HEK293 (cell line): ENCODE data around the gene FAM171A1.
"Not testable (repeated sequence)": the region's sequence is repeated elsewhere in the genome, so short reads cannot be mapped to it uniquely, and the experiment has no call there.

ENCODE experiments used
- CTCF ChIA-PET: fragments of 350-600 bp; formaldehyde crosslinking; extraction: SDS; loops from one replicate; lab custom pipeline; 2021; ENCODE audit warnings: antibody characterized with exemption; lab: Yijun Ruan, JAX
- POLR2A ChIA-PET: fragments of 300-600 bp; formaldehyde crosslinking; extraction: SDS; loops from one replicate; lab custom pipeline; 2020; ENCODE audit warnings: antibody characterized with exemption, inconsistent platforms; lab: Yijun Ruan, JAX
- H3K27ac ChIP-seq: fragments of 200-500 bp; sonication (Bioruptor generic); 2 replicates; pipeline ENCODE4 v1.5.1; 2014; ENCODE audit warnings: low read depth, low read length, control low read depth, inconsistent platforms; ENCODE audit errors: extremely low read depth
- H3K36me3 ChIP-seq, 2 experiments: fragments of 200-500 bp in 1 of 2; sonication (Bioruptor generic) in 1 of 2; 1 replicate in 1 of 2; 2 replicates in 1 of 2; pipeline ENCODE4 v1.5.1; 2014 to 2017; ENCODE audit warnings: inconsistent platforms in 2 of 2, low read length in 2 of 2; ENCODE audit not compliant: control insufficient read depth in 2 of 2, insufficient read depth in 1 of 2
- H3K4me1 ChIP-seq: fragments of 200-500 bp; sonication (Bioruptor generic); 2 replicates; pipeline ENCODE4 v1.5.1; 2014; ENCODE audit warnings: mild to moderate bottlenecking, low read length, inconsistent platforms; ENCODE audit not compliant: control insufficient read depth, insufficient read depth
- H3K4me3 ChIP-seq: 2 replicates; pipeline ENCODE4 v1.5.1; 2011; ENCODE audit warnings: low read depth, mild to moderate bottlenecking, control low read depth, low read length, moderate library complexity
- H3K9me3 ChIP-seq: fragments of 200-500 bp; sonication (Bioruptor generic); 2 replicates; pipeline ENCODE4 v1.5.1; 2014; ENCODE audit warnings: low read depth, low read length, inconsistent platforms; ENCODE audit not compliant: control insufficient read depth, insufficient read depth
- EGR2 ChIP-seq: fragments of 450-650 bp; formaldehyde crosslinking; IDR thresholded peaks from 2 replicates; pipeline ENCODE4 v1.5.1; 2016; ENCODE audit warnings: low read depth, missing biosample characterization, missing genetic modification characterization
- GLI4 ChIP-seq: fragments of 450-650 bp; formaldehyde crosslinking; IDR thresholded peaks from 2 replicates; pipeline ENCODE4 v1.5.1; 2016; ENCODE audit warnings: missing biosample characterization, missing genetic modification characterization
- ZFHX2 ChIP-seq: fragments of 450-650 bp; formaldehyde crosslinking; conservative IDR thresholded peaks from 2 replicates; pipeline ENCODE4 v1.5.1; 2016; ENCODE audit warnings: missing biosample characterization, missing genetic modification characterization
- ZNF140 ChIP-seq: fragments of 450-650 bp; formaldehyde crosslinking; IDR thresholded peaks from 2 replicates; pipeline ENCODE4 v1.5.1; 2016; ENCODE audit warnings: missing biosample characterization, missing genetic modification characterization
- ZNF19 ChIP-seq: fragments of 450-650 bp; formaldehyde crosslinking; IDR thresholded peaks from 2 replicates; pipeline ENCODE4; 2016; ENCODE audit warnings: missing biosample characterization, missing genetic modification characterization, low read depth
- ZNF514 ChIP-seq: fragments of 450-650 bp; formaldehyde crosslinking; IDR thresholded peaks from 2 replicates; pipeline ENCODE4 v1.5.1; 2016; ENCODE audit warnings: missing biosample characterization, missing genetic modification characterization
- ZNF701 ChIP-seq: fragments of 450-650 bp; formaldehyde crosslinking; IDR thresholded peaks from 2 replicates; pipeline ENCODE4 v1.5.1; 2016; ENCODE audit warnings: missing biosample characterization, missing genetic modification characterization
- ZNF843 ChIP-seq: fragments of 450-650 bp; formaldehyde crosslinking; IDR thresholded peaks from 2 replicates; pipeline ENCODE4 v1.5.1; 2016; ENCODE audit warnings: missing biosample characterization, missing genetic modification characterization
- TF ChIP-seq, protein P1 (sequence below): fragments of 450-650 bp; formaldehyde crosslinking; IDR thresholded peaks from 2 replicates; pipeline ENCODE4 v1.5.1; 2016; ENCODE audit warnings: missing biosample characterization, missing genetic modification characterization
- TF ChIP-seq, protein P2 (sequence below): fragments of 450-650 bp; IDR thresholded peaks from 2 replicates; pipeline ENCODE4 v1.5.1; 2018; ENCODE audit warnings: missing biosample characterization, missing genetic modification characterization
- TF ChIP-seq, protein P3 (sequence below): fragments of 450-650 bp; formaldehyde crosslinking; IDR thresholded peaks from 2 replicates; pipeline ENCODE4 v1.5.1; 2016; ENCODE audit warnings: missing biosample characterization, missing genetic modification characterization, borderline replicate concordance
- TF ChIP-seq, protein P4 (sequence below): fragments of 450-650 bp; formaldehyde crosslinking; IDR thresholded peaks from 2 replicates; pipeline ENCODE4 v1.5.1; 2016; ENCODE audit warnings: missing biosample characterization, missing genetic modification characterization

The FAM171A1 gene

DNA sequence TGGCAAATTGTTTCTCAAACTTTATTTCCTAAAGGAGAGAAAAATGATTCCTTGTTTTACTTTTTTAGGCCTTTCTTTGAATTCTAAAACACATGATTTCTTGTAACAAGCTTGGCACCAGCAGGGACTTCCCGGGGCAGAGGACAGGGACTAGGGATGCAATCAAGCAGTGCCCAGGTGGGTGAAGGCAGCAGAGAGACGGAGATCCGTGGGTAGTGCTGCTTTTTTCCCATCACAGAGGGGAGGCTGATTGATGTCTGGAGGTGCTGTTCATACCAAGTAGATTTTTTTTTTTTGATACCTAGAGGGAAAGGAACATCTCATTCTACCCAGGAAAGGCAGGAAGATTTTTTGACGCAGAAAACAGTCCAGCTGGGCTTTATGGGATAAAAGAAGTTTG is 91.9 kb downstream of the FAM171A1 start:
- CTCF ChIA-PET = no interaction called here
- H3K36me3 ChIP-seq = peaks cover 3 to 37% of the 10 kb centered on the region in 2 experiments; a peak in 2 of 3 replicates

DNA sequence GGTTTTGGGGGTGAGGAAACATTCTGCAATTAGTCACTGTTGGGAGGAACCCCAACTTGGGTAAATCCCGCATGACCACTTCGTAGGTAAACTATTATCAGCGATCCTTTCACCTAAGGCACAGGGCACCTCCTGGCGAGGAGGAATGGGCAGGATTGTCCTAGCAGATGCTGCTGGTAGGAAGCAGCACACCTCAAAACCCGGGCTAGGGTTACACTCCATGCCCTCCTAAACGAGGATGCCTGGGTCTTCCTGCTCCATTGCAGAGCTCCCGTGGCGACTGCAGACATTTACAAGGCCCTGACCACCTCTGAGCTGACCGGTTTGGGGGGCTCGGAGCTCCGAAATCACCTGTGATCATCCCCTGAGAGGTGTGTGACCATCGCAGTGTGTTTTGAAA is 92.3 kb downstream of the FAM171A1 start:
- H3K9me3 ChIP-seq = no peaks in the 10 kb centered on the region
- TF ChIP-seq, protein P1, sequence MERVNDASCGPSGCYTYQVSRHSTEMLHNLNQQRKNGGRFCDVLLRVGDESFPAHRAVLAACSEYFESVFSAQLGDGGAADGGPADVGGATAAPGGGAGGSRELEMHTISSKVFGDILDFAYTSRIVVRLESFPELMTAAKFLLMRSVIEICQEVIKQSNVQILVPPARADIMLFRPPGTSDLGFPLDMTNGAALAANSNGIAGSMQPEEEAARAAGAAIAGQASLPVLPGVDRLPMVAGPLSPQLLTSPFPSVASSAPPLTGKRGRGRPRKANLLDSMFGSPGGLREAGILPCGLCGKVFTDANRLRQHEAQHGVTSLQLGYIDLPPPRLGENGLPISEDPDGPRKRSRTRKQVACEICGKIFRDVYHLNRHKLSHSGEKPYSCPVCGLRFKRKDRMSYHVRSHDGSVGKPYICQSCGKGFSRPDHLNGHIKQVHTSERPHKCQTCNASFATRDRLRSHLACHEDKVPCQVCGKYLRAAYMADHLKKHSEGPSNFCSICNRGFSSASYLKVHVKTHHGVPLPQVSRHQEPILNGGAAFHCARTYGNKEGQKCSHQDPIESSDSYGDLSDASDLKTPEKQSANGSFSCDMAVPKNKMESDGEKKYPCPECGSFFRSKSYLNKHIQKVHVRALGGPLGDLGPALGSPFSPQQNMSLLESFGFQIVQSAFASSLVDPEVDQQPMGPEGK (tag by site-specific recombination) = no peak
- TF ChIP-seq ZNF514 (tag by site-specific recombination) = no peak
- CTCF ChIA-PET = no interaction called here
- peaks cover 3 to 35% of the 10 kb centered on the region in 2 experiments; a peak in 2 of 3 replicates for H3K36me3 ChIP-seq
- POLR2A ChIA-PET = no interaction called here
- no peaks in the 10 kb centered on the region for H3K4me1 ChIP-seq
- H3K27ac ChIP-seq = no peak overlapping the region
- no peak overlapping the region for H3K4me3 ChIP-seq

More for the DNA sequence above, 91.9 kb downstream of the FAM171A1 start:
- H3K4me1 ChIP-seq = no peaks in the 10 kb centered on the region
- H3K9me3 ChIP-seq = no peaks in the 10 kb centered on the region
- H3K4me3 ChIP-seq = no peak overlapping the region
- TF ChIP-seq EGR2 (tag by site-specific recombination) = no peak
- TF ChIP-seq ZNF843 (tag by site-specific recombination) = no peak
- TF ChIP-seq, protein P2, sequence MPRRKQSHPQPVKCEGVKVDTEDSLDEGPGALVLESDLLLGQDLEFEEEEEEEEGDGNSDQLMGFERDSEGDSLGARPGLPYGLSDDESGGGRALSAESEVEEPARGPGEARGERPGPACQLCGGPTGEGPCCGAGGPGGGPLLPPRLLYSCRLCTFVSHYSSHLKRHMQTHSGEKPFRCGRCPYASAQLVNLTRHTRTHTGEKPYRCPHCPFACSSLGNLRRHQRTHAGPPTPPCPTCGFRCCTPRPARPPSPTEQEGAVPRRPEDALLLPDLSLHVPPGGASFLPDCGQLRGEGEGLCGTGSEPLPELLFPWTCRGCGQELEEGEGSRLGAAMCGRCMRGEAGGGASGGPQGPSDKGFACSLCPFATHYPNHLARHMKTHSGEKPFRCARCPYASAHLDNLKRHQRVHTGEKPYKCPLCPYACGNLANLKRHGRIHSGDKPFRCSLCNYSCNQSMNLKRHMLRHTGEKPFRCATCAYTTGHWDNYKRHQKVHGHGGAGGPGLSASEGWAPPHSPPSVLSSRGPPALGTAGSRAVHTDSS (tag by site-specific recombination) = no peak
- TF ChIP-seq ZNF701 (tag by site-specific recombination) = no peak
- no peak for TF ChIP-seq ZFHX2 (tag by site-specific recombination)
- TF ChIP-seq GLI4 = no peak
- TF ChIP-seq, protein P3, sequence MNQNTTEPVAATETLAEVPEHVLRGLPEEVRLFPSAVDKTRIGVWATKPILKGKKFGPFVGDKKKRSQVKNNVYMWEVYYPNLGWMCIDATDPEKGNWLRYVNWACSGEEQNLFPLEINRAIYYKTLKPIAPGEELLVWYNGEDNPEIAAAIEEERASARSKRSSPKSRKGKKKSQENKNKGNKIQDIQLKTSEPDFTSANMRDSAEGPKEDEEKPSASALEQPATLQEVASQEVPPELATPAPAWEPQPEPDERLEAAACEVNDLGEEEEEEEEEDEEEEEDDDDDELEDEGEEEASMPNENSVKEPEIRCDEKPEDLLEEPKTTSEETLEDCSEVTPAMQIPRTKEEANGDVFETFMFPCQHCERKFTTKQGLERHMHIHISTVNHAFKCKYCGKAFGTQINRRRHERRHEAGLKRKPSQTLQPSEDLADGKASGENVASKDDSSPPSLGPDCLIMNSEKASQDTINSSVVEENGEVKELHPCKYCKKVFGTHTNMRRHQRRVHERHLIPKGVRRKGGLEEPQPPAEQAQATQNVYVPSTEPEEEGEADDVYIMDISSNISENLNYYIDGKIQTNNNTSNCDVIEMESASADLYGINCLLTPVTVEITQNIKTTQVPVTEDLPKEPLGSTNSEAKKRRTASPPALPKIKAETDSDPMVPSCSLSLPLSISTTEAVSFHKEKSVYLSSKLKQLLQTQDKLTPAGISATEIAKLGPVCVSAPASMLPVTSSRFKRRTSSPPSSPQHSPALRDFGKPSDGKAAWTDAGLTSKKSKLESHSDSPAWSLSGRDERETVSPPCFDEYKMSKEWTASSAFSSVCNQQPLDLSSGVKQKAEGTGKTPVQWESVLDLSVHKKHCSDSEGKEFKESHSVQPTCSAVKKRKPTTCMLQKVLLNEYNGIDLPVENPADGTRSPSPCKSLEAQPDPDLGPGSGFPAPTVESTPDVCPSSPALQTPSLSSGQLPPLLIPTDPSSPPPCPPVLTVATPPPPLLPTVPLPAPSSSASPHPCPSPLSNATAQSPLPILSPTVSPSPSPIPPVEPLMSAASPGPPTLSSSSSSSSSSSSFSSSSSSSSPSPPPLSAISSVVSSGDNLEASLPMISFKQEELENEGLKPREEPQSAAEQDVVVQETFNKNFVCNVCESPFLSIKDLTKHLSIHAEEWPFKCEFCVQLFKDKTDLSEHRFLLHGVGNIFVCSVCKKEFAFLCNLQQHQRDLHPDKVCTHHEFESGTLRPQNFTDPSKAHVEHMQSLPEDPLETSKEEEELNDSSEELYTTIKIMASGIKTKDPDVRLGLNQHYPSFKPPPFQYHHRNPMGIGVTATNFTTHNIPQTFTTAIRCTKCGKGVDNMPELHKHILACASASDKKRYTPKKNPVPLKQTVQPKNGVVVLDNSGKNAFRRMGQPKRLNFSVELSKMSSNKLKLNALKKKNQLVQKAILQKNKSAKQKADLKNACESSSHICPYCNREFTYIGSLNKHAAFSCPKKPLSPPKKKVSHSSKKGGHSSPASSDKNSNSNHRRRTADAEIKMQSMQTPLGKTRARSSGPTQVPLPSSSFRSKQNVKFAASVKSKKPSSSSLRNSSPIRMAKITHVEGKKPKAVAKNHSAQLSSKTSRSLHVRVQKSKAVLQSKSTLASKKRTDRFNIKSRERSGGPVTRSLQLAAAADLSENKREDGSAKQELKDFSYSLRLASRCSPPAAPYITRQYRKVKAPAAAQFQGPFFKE (tag by site-specific recombination) = no peak
- TF ChIP-seq ZNF140 (tag by site-specific recombination) = no peak
- TF ChIP-seq, protein P4, sequence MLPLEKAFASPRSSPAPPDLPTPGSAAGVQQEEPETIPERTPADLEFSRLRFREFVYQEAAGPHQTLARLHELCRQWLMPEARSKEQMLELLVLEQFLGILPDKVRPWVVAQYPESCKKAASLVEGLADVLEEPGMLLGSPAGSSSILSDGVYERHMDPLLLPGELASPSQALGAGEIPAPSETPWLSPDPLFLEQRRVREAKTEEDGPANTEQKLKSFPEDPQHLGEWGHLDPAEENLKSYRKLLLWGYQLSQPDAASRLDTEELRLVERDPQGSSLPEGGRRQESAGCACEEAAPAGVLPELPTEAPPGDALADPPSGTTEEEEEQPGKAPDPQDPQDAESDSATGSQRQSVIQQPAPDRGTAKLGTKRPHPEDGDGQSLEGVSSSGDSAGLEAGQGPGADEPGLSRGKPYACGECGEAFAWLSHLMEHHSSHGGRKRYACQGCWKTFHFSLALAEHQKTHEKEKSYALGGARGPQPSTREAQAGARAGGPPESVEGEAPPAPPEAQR (tag by site-specific recombination) = no peak
- no peak for TF ChIP-seq ZNF19 (tag by site-specific recombination)
- H3K27ac ChIP-seq = no peak overlapping the region
- POLR2A ChIA-PET = no interaction called here

DNA sequence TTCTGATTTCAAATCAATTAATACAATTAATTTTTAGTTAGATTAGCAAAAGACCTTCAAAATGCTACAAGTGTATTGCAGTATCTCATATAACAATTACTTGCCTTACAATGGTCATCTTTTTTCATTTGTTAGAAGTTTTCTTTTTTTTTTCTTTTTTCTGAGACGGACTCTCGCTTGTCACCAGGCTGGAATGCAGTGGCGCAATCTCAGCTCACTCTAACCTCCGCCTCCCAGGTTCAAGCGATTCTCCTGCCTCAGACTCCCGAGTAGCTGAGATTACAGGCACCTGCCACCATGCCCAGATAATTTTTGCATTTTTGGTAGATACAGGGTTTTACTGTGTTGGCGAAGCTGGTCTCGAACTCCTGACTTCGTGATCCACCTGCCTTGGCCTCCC is 95.0 kb downstream of the FAM171A1 start:
- H3K4me3 ChIP-seq, H3K27ac ChIP-seq, POLR2A ChIA-PET, CTCF ChIA-PET, H3K9me3 ChIP-seq, H3K4me1 ChIP-seq: not testable (repeated sequence)
- peaks cover 3 to 17% of the 10 kb centered on the region in 2 experiments; a peak in 2 of 3 replicates for H3K36me3 ChIP-seq

DNA sequence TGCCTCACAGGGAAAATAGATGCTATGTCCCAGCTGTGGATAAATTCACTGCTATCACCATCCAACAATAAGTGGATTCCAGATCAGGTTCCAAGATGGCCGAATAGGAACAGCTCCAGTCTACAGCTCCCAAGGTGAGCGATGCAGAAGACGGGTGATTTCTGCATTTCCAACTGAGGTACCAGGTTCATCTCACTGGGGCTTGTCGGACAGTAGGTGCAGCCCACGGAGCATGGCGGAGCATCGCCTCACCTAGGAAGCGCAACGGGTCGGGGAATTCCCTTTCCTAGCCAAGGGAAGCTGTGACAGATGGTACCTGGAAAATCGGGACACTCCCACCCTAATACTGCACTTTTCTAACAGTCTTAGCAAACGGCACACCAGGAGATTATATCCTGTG is 101.3 kb downstream of the FAM171A1 start:
- CTCF ChIA-PET = interaction anchor here (1.3 kb wide), 1 partner anchor 17 kb away, joined by 4 read pairs; no protein-coding TSS in a partner anchor
- peaks cover 0 to 14% of the 10 kb centered on the region in 2 experiments; a peak in 2 of 3 replicates for H3K36me3 ChIP-seq
- POLR2A ChIA-PET, H3K4me3 ChIP-seq, H3K4me1 ChIP-seq, H3K9me3 ChIP-seq, H3K27ac ChIP-seq: not testable (repeated sequence)
